SU-DHL-6 (cell line): ENCODE measurements around the gene INPPL1.

Source experiments
- H2AFZ ChIP-seq: fragments of 200-600 bp; sonication (generic); 2 replicates; pipeline ENCODE4 v1.6.1; 2014; ENCODE audit warnings: low read depth, mild to moderate bottlenecking, moderate library complexity, mixed read lengths, antibody characterized with exemption, low read length; ENCODE audit not compliant: severe bottlenecking
- H3F3A ChIP-seq: fragments of 200-600 bp; shearing (Covaris generic); 2 replicates; pipeline ENCODE4 v1.6.0; 2016; ENCODE audit warnings: antibody characterized with exemption, mild to moderate bottlenecking; ENCODE audit not compliant: insufficient read depth
- H3K27ac ChIP-seq: fragments of 200-600 bp; sonication (generic); 2 replicates; pipeline ENCODE4 v1.5.1; 2016; ENCODE audit warnings: low read depth, mild to moderate bottlenecking, low read length, moderate library complexity, mixed read lengths
- H3K27me3 ChIP-seq: fragments of 200-600 bp; sonication (generic), shearing (Covaris generic); 2 replicates; pipeline ENCODE4 v1.6.0; 2014; ENCODE audit warnings: mild to moderate bottlenecking, low read length
- H3K36me3 ChIP-seq: fragments of 200-600 bp; sonication (generic); 2 replicates; pipeline ENCODE4 v1.6.1; 2014; ENCODE audit warnings: mild to moderate bottlenecking, low read length, mixed read lengths
- H3K4me2 ChIP-seq: fragments of 300-600, 200-600 bp; shearing (Covaris generic), sonication (generic); 2 replicates; pipeline ENCODE4 v1.6.0; 2014; ENCODE audit warnings: low read length, low read depth, mild to moderate bottlenecking; ENCODE audit not compliant: poor library complexity, severe bottlenecking
- H3K4me3 ChIP-seq: fragments of 200-600 bp; sonication (generic); 2 replicates; pipeline ENCODE4 v1.5.1; 2014; ENCODE audit warnings: antibody characterized with exemption, low read length, mild to moderate bottlenecking, mixed read lengths; ENCODE audit not compliant: insufficient read depth, poor library complexity, severe bottlenecking
- H3K79me2 ChIP-seq: fragments of 200-600 bp; sonication (generic); 2 replicates; pipeline ENCODE4 v1.6.1; 2014; ENCODE audit warnings: mild to moderate bottlenecking, low read length, moderate library complexity; ENCODE audit not compliant: insufficient read depth
- H3K9ac ChIP-seq: fragments of 200-600 bp; sonication (generic); 2 replicates; pipeline ENCODE4 v1.7.0; 2014; ENCODE audit warnings: mild to moderate bottlenecking, low read length
- H3K9me2 ChIP-seq: fragments of 200-600 bp; sonication (generic); replicated peaks from 2 replicates; pipeline ENCODE4 v1.6.1; 2014; ENCODE audit warnings: low read length; ENCODE audit not compliant: insufficient read depth
- H3K9me3 ChIP-seq: fragments of 200-600 bp; sonication (generic); 2 replicates; pipeline ENCODE4 v1.6.1; 2014; ENCODE audit warnings: low read length, mixed read lengths; ENCODE audit not compliant: insufficient read depth
- H4K20me1 ChIP-seq: fragments of 200-600 bp; sonication (generic); 2 replicates; pipeline ENCODE4 v1.6.1; 2014; ENCODE audit warnings: low read depth, mild to moderate bottlenecking, antibody characterized with exemption, low read length, moderate library complexity, mixed read lengths
- EZH2phosphoT487 ChIP-seq: fragments of 200-600 bp; sonication (generic), shearing (Covaris generic); conservative IDR thresholded peaks from 2 replicates; pipeline ENCODE4 v1.6.1; 2018; ENCODE audit warnings: mild to moderate bottlenecking, antibody characterized with exemption, low read length, moderate library complexity, mixed read lengths
- TF ChIP-seq, protein P1 (sequence below): fragments of 200-600 bp; sonication (generic); IDR thresholded peaks from one replicate; pipeline ENCODE4 v1.5.1; 2017; ENCODE audit warnings: antibody characterized with exemption, mild to moderate bottlenecking, low read length, moderate library complexity; ENCODE audit not compliant: insufficient read depth, poor library complexity, severe bottlenecking

INPPL1 gene

DNA sequence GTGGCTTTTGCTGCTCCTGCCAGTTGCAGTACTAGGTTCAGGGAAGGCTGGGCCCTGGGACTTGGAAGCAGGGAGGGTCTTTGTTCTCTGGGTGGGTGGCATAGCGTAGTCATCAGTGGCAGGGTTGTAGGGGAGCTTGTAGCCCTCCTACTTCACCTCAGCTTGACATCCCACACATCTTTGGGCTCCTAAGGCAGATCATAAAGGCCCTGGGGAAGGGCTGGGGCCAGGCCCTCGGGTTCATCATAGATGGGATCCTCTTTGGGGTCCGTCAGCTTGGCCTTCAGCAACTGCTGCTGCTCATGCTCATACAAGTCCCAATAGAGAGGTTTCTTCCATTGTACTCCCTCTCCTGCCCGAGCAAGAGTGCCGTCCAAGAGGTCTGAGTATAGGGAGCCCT lies 25.4 kb downstream of the INPPL1 start:
- no peaks in the 10 kb centered on the region for H3F3A ChIP-seq
- no peaks in the 10 kb centered on the region for H3K9me2 ChIP-seq
- H3K4me2 ChIP-seq = no peak overlapping the region
- no peak overlapping the region for H3K27ac ChIP-seq
- H2AFZ ChIP-seq = no peak overlapping the region
- H3K4me3 ChIP-seq = no peak overlapping the region
- H3K9me3 ChIP-seq = no peaks in the 10 kb centered on the region
- no peaks in the 10 kb centered on the region for H3K79me2 ChIP-seq
- H4K20me1 ChIP-seq = no peaks in the 10 kb centered on the region
- no peak for TF ChIP-seq EZH2phosphoT487
- TF ChIP-seq, protein P1, sequence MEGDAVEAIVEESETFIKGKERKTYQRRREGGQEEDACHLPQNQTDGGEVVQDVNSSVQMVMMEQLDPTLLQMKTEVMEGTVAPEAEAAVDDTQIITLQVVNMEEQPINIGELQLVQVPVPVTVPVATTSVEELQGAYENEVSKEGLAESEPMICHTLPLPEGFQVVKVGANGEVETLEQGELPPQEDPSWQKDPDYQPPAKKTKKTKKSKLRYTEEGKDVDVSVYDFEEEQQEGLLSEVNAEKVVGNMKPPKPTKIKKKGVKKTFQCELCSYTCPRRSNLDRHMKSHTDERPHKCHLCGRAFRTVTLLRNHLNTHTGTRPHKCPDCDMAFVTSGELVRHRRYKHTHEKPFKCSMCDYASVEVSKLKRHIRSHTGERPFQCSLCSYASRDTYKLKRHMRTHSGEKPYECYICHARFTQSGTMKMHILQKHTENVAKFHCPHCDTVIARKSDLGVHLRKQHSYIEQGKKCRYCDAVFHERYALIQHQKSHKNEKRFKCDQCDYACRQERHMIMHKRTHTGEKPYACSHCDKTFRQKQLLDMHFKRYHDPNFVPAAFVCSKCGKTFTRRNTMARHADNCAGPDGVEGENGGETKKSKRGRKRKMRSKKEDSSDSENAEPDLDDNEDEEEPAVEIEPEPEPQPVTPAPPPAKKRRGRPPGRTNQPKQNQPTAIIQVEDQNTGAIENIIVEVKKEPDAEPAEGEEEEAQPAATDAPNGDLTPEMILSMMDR = no peak
- no peaks in the 10 kb centered on the region for H3K27me3 ChIP-seq
- H3K36me3 ChIP-seq = no peaks in the 10 kb centered on the region
- no peak overlapping the region for H3K9ac ChIP-seq

DNA sequence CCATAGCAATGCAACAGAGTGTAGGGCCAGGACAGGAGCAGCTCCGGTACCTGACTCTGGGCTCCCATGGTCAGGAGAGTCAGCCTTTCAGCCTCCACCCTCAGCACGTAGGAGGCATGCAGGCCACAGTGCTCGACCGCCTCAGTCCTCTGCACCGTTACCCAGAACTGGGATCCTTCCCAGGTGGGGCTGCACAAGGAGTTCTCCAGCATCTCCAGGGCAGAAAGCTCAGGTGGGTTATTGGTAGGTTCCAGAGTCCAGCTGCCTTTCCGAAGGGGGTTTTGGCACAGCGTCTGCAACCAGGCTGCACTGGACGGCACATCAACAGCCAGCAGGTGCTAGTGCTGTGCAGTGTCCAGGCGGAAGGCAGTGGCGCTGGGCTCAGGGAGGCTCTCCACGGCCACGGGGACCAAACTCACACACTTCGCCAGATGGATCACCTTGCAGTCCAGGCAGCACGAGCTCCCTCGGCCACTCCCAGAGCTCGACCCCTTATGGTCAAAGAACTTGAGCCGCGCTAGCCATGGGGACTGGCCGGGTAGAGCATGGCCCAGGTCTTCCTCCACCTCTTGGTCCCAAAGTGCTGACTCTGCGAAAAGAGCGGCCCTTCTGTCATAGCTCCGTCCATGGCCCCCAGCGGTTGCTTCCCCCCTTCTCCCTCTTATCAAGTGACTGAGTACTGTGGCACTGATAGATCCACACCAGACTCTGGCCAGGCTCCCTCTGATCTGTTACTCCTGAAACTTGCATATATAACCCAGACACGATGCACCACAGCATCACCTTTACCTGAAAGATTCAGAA lies 26.3 kb downstream of the INPPL1 start:
- no peak overlapping the region for H2AFZ ChIP-seq
- H3K27ac ChIP-seq = no peak overlapping the region
- H3K79me2 ChIP-seq = no peaks in the 10 kb centered on the region
- no peaks in the 10 kb centered on the region for H3K9me2 ChIP-seq
- no peaks in the 10 kb centered on the region for H3K36me3 ChIP-seq
- H3K27me3 ChIP-seq = no peaks in the 10 kb centered on the region
- no peak for TF ChIP-seq EZH2phosphoT487
- TF ChIP-seq, protein P1 = no peak
- no peak overlapping the region for H3K4me2 ChIP-seq
- no peaks in the 10 kb centered on the region for H4K20me1 ChIP-seq
- no peaks in the 10 kb centered on the region for H3K9me3 ChIP-seq
- no peaks in the 10 kb centered on the region for H3F3A ChIP-seq
- H3K9ac ChIP-seq = no peak overlapping the region
- H3K4me3 ChIP-seq = no peak overlapping the region

DNA sequence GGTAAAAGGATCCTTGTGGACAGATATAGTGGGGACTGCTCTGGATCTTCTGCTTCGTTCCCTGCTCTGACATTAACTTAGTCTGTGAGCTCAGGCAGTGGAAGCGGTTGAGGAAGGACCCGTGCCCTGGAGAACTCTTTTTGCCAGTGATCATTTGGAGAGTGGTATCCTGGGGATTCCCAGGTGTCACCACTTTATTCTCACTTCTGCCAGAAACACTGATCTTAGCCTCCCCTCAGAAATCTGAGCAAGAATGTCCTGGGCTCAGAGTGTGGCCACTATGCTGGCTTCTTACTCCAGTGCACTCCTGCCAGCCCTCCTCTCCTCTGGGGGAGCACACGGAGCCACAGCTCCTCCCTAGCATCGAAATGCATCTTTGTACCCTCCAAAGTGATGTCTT lies 27.0 kb downstream of the INPPL1 start:
- Histone ChIP-seq H2AFZ (no peak overlapping the region), H3K9me2 (no peaks in the 10 kb centered on the region), H3K79me2 (no peaks in the 10 kb centered on the region), H3K9me3 (no peaks in the 10 kb centered on the region), H3K36me3 (no peaks in the 10 kb centered on the region), H3K27me3 (no peaks in the 10 kb centered on the region), H3K4me2 (no peak overlapping the region), H3F3A (no peaks in the 10 kb centered on the region), H3K27ac (no peak overlapping the region), H3K9ac (no peak overlapping the region), H3K4me3 (no peak overlapping the region), H4K20me1 (no peaks in the 10 kb centered on the region)
- TF ChIP-seq, protein P1 = no peak
- no peak for TF ChIP-seq EZH2phosphoT487
